ENCODE measurements around the gene CD300LD. TPM values are rescaled to one million over a fixed set of nuclear protein-coding genes. Genes with fewer than 3 reads are reported as not detected.

CD300LD gene
- polyA plus RNA-seq, 1 donor from 2014 or later = not detected

- H3K79me2 ChIP-seq (replicated peaks; ENCODE audit: insufficient read depth, low read length) = no peaks in the 10 kb centered on the region
- no peak overlapping the region for H2AFZ ChIP-seq (ENCODE audit: low read depth, low read length)
- H3K36me3 ChIP-seq (ENCODE audit: insufficient read depth, low read length) = no peaks in the 10 kb centered on the region
- no peak overlapping the region for H3K4me3 ChIP-seq (ENCODE audit: low read length)
- no peaks in the 10 kb centered on the region for H3K9me3 ChIP-seq (ENCODE audit: low read length)
- TF ChIP-seq EP300 (conservative IDR thresholded peaks at IDR 0.05; ENCODE audit: poor library complexity, severe bottlenecking) (no peak), RAD21 (conservative IDR thresholded peaks at IDR 0.05) (no peak), REST (IDR thresholded peaks at IDR 0.05; ENCODE audit: borderline replicate concordance) (no peak), TAF1 (IDR thresholded peaks at IDR 0.05; ENCODE audit: low read depth) (no peak), SMC3 (conservative IDR thresholded peaks at IDR 0.05; ENCODE audit: poor library complexity) (no peak), POLR2AphosphoS5 (IDR thresholded peaks at IDR 0.05) (no peak), CTCF (IDR thresholded peaks at IDR 0.05; ENCODE audit: poor library complexity, severe bottlenecking) (no peak), MXI1 (conservative IDR thresholded peaks at IDR 0.05; ENCODE audit: poor library complexity, severe bottlenecking) (no peak), EZH2 (IDR thresholded peaks at IDR 0.05; ENCODE audit: borderline replicate concordance, insufficient read depth, low read length, poor library complexity, severe bottlenecking) (no peak)
- H3K9ac ChIP-seq (ENCODE audit: low read length) = no peak overlapping the region
- H3K27me3 ChIP-seq (ENCODE audit: insufficient read depth, low read depth, low read length) = no peaks in the 10 kb centered on the region
- H4K20me1 ChIP-seq (ENCODE audit: insufficient read depth) = no peaks in the 10 kb centered on the region
- no peaks in the 10 kb centered on the region for H3F3A ChIP-seq (ENCODE audit: insufficient read depth, low read length, poor library complexity, severe bottlenecking)
- H3K9me2 ChIP-seq (ENCODE audit: insufficient read depth, low read length) = no peaks in the 10 kb centered on the region
- no peak overlapping the region for H3K4me2 ChIP-seq (ENCODE audit: low read length)
- H3K27ac ChIP-seq (ENCODE audit: low read length) = no peak overlapping the region
These were observed 41.2 kb upstream of the CD300LD start for GRCh38 chr17:74633326-74633725.

GRCh38 chr17:74632617-74633016 is 40.5 kb upstream of the CD300LD start:
- Histone ChIP-seq H3K9me2 (ENCODE audit: insufficient read depth, low read length) (no peaks in the 10 kb centered on the region), H3K9me3 (ENCODE audit: low read length) (no peaks in the 10 kb centered on the region), H3K36me3 (ENCODE audit: insufficient read depth, low read length) (no peaks in the 10 kb centered on the region), H3K9ac (ENCODE audit: low read length) (no peak overlapping the region), H3K4me3 (ENCODE audit: low read length) (no peak overlapping the region), H3F3A (ENCODE audit: insufficient read depth, low read length, poor library complexity, severe bottlenecking) (no peaks in the 10 kb centered on the region), H3K27ac (ENCODE audit: low read length) (no peak overlapping the region), H2AFZ (ENCODE audit: low read depth, low read length) (no peak overlapping the region), H4K20me1 (ENCODE audit: insufficient read depth) (no peaks in the 10 kb centered on the region), H3K27me3 (ENCODE audit: insufficient read depth, low read depth, low read length) (no peaks in the 10 kb centered on the region), H3K4me2 (ENCODE audit: low read length) (no peak overlapping the region), H3K79me2 (replicated peaks; ENCODE audit: insufficient read depth, low read length) (no peaks in the 10 kb centered on the region)
- TF ChIP-seq CTCF (IDR thresholded peaks at IDR 0.05; ENCODE audit: poor library complexity, severe bottlenecking) (no peak), REST (IDR thresholded peaks at IDR 0.05; ENCODE audit: borderline replicate concordance) (no peak), EZH2 (IDR thresholded peaks at IDR 0.05; ENCODE audit: borderline replicate concordance, insufficient read depth, low read length, poor library complexity, severe bottlenecking) (no peak), MXI1 (conservative IDR thresholded peaks at IDR 0.05; ENCODE audit: poor library complexity, severe bottlenecking) (no peak), RAD21 (conservative IDR thresholded peaks at IDR 0.05) (no peak), TAF1 (IDR thresholded peaks at IDR 0.05; ENCODE audit: low read depth) (no peak), SMC3 (conservative IDR thresholded peaks at IDR 0.05; ENCODE audit: poor library complexity) (no peak), EP300 (conservative IDR thresholded peaks at IDR 0.05; ENCODE audit: poor library complexity, severe bottlenecking) (no peak), POLR2AphosphoS5 (IDR thresholded peaks at IDR 0.05) (no peak)
